GM19455 (cell line): ENCODE measurements around the gene SETD1A.
"Not testable (repeated sequence)": the region's sequence is repeated elsewhere in the genome, so short reads cannot be mapped to it uniquely, and the experiment has no call there.

Source experiments
- ATAC-seq: cut with Tn5 transposase; IDR thresholded peaks from one replicate; pipeline ENCODE4 v1.9.1; 2021; ENCODE audit not compliant: unreplicated experiment

SETD1A gene

DNA sequence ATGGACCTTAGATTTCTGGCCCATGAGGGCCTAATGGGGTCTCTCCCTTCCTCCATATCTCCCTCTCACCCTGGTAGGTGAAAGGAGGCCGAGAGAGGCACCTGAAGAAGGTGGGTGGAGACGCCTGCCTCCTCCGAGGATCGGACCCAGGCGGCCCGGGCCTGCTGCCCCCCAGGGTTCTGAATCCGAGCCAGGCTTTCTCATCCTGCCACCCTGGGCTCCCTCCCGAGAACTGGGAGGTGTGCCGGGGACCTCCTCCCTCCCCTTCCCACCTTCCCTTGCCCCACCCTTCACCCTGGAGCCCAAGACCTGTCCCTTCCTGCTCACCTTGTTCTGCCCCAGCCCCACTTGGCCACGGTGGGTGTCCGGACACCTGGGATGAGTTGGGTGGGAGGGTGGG, 29.2 kb upstream of the SETD1A start:
- no peak for ATAC-seq

- ATAC-seq = no peak
These were observed 28.4 kb upstream of the SETD1A start for GRCh38 chr16:30929167-30929566.

GRCh38 chr16:30930160-30930571, 27.4 kb upstream of the SETD1A start:
- no peak for ATAC-seq

GRCh38 chr16:30931068-30931650, 26.4 kb upstream of the SETD1A start:
- ATAC-seq = no peak

DNA sequence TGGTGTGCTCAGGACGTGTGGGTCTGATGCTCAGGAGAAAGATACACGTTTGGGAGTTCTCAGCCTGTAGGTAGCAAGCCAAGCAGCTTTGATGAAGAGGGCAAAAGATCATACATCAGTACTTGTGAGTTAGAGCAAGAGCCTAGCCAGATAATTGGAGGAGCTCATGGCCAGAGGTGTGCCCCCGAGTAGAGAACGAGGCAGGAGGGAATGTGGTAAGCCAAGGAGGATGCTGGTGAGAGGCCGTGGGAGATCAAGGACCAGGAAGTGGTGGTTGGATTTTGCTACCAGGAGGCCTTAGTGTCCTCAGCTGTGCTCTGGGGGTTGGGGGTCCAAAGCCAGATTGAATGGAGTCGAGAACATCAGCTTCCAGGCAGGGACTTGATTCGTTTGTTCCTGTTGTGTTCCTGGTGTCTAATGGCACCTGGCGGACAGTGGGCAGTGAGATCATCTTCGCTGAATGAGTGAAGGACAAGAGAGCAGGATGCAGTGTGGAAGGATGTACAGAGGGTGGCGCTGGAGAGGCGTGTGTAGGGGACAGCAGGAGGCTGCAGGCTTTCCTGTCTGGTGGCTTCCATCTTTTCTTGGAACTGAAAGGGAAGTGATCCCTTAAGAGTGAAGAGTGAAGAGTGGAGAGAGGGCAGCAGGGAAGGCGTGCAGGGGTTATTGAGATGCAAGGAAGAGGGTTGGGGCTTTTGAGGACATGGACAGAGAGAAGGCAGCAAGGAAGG, 22.6 kb upstream of the SETD1A start:
- no peak for ATAC-seq

DNA sequence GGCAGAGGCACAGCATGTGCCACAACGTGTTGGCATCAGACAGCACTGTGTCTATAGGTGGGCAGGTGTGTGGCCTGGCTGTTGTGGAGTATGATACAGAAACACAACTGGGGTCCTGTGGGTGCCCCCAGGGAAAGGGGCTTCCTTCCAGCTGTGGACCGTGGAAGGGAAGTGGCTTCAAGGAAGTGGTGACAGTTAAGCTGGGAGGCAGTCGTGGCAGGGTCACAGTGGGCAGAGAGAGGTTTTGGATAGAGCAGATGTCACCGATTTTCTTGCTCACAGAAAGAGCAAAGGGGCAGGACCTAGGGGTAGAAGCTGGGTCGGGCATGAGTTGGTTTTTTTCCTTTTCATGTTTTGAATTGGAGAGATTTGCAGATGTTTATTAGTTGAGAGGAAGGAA, 19.9 kb upstream of the SETD1A start:
- ATAC-seq = no peak

GRCh38 chr16:30939571-30939970, 18.0 kb upstream of the SETD1A start:
- not testable (repeated sequence) for ATAC-seq

GRCh38 chr16:30941600-30942425, 15.7 kb upstream of the SETD1A start:
- peak; percentile 80 for ATAC-seq

- ATAC-seq = no peak
These were observed 15.1 kb upstream of the SETD1A start for GRCh38 chr16:30942426-30942806.

GRCh38 chr16:30944352-30944751, 13.2 kb upstream of the SETD1A start:
- no peak for ATAC-seq

DNA sequence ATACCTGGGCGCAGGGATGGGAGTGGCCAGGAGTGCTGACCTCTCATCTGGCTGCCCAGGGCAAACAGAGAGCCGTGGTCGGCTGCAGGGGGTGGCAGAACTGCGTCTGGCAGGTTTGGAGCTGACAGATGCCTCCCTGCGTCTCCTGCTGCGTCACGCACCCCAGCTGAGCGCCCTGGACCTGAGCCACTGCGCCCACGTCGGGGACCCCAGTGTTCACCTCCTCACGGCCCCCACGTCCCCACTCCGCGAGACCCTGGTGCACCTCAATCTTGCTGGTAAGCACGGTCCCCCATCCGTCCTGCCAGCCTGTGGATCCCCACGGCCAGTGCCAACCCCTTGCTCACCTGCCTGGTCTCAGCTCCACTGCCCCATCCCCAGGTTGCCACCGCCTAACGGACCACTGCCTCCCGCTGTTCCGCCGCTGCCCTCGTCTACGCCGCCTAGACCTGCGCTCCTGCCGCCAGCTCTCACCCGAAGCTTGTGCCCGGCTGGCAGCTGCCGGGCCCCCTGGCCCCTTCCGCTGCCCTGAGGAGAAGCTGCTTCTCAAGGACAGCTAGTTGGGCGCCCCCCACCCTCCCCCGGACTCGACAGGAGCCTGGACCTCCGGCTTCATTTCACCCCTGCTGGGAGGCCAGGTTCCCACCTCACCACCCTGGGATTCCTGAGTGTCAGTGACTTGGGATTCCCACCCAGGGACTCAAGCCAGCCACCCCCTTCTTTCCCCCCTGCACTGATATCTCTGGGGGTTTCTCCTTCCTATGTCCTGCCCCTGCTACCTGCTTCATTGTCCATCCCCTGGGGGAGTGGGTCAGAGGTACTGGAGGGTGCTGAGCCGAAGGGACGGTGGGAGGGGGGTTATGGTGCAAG, 10.6 kb upstream of the SETD1A start:
- ATAC-seq = no peak

DNA sequence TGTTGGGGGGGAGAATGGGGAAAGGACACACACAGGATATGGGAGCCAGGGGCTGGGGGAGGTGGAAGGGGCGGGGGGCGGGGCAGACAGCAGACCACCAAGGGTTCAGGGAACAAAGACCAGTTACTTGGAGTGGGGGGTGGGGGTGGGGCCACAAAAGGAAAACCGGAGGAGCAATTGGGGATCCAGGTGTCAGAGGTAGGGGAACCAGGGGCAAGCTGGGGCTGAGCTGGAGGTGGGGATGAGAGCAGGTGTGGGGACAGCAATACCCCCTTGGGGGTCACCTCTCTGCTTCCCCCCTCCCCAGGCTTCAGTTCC, 10.1 kb upstream of the SETD1A start:
- ATAC-seq = no peak

GRCh38 chr16:30947859-30948666, 9.5 kb upstream of the SETD1A start:
- peak; percentile 12 for ATAC-seq

DNA sequence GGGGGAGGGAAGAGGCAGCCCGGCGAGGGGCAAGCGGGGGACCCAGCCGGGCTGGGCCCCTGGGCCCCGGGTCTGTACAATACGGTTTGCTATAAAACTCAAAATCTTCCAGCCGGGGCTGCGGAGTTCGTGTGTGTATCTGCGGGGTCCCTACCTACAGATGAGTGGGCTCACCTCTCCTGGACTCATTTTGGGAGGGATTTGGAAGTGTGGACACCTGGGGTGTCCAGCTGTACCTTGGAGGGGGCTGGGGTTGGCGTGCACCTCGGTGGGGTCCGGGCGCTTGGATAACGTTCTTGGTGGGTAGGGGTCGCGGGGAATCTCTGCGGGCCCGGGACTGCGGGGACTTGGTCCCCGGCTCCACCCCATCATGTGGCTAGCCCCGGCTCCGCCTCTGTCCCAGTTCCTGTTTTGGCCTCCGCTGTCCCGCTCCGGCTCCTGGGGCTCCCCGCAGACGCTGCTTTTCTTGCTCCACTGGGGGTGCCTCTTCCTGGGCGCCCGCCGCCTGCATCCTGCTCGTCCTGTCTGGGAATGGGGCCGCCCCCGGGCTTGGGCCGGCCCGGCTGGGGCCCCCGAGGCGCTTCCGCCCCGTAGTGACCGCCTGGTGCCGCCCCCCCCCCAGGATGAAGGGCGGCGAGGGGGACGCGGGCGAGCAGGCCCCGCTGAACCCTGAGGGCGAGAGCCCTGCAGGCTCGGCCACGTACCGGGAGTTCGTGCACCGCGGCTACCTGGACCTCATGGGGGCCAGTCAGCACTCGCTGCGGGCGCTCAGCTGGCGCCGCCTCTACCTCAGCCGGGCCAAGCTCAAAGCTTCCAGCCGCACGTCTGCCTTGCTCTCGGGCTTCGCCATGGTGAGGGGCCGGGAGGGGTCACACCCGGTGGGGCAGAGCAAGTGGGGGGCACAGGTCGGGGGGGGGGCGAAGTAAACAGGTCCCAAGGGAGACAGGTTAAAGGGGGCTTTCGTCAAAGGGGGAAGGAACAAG, 8.6 kb upstream of the SETD1A start, which contains the start of gene ORAI3:
ORAI3 (plus strand) TSS at position 402 of the 983 bp plus-strand sequence; CDS start at position 624, 222 bp downstream.
- peak; percentile 68 for ATAC-seq

DNA sequence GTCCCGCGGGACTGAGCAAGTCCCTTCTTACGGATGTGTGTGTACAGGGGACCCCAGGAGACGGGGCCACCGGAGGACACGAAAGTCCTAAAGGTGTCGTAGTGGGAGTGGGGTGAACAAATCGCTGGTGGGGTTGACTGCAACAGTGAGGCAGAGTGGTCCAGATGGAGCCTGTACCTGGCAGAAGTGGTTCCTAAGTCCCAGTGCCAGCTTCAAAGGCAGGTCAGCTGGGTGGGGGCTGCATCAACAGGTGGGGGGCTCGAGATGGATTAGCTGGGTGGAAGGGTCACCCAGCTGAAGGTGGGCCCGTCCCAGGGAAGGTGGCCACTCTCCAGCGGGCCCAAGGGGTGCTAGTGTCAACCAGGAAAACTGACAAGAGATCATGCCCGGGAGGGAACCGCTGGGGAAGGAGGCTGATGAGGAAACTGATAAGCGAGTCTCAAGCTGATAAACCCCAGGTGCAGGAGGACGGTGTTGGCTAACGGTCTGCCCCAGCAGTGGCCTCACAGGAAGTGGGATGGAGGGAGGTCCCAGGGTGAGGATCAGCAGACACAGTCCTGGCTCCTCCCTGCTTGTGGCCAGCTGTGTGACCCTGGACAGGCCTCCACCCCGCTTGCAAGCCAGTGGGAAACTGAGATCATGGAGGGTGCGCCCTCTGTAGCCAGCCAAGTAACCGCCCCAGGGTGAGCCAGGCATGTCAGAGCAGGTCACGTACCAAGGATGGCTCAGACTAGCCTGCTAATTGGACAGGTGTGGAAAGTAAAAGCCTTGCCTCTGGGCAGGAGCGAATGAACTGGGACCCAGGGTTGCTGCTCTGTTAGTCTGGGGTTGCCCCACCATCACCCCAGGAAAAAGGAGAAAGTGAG, 7.7 kb upstream of the SETD1A start:
- peak; percentile 45 for ATAC-seq

DNA sequence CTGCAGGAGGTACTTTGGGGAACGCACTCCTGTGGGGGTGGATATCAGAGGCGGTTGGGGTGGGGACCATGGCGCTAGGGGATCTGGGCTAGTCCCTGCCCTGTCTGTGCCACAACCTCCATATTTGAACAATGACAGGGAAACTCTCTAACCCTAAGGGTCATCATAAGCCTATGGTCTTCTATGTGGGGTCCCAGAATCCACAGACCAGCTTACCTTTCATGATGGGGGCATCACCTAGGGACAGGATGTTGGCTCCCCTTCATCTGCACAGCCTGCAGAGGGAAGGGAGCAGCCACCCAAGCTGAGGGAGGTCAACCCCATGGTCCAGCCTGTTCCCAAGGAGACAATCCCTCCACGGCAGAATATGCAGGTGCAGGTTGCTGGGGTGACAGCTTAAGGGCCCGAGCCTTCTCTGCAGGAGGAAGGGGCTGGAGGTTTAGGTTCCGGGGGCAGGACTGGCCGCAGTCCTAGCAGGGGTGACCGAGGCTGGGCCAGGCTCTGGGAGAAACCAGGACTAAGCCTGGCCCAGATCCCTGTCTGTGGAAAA, 7.0 kb upstream of the SETD1A start:
- no peak for ATAC-seq

GRCh38 chr16:30951193-30951592, 6.4 kb upstream of the SETD1A start:
- no peak for ATAC-seq

DNA sequence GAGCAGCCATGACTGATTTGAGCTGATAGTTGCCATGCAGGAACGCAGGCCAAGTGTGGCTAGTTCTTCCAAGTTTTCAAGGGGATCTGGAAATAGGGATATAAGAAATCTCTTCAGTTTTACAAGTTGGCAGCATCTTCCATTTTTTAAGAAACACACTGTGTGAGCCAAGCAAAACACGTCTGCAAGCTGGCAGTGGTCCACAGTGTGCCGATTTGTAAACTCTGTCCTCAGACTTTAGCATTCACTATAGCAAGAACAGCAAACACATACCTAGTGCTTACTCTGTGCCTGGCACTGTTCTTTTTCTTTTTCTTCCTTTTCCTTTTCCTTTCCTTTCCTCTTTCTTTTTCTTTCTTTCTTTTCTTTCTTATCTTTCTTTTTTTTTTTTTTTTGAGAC, 5.8 kb upstream of the SETD1A start:
- ATAC-seq = no peak
